K562 (cell line): ENCODE data around the gene SLC22A4. TPM values are rescaled to one million over a fixed set of nuclear protein-coding genes. Genes with fewer than 3 reads are reported as not detected.

Source experiments
- ATAC-seq: fragments of 200-7000 bp; cut with Tn5 transposase; 3 replicates; pipeline ENCODE4 v1.9.1; 2020; ENCODE audit warnings: moderate library complexity
- BruUV-seq: library from RNA; stranded (reverse); fragments of 400-500 nt; replicated peaks from 2 replicates; lab custom pipeline; 2021; lab: Mats Ljungman, UMichigan
- CTCF ChIA-PET: fragments of 300-600 bp; formaldehyde crosslinking; extraction: SDS; loops from one replicate; lab custom pipeline; 2021; ENCODE audit warnings: low intra/inter-chr PET ratio; lab: Yijun Ruan, JAX
- POLR2A ChIA-PET: fragments of 300-600, 350-650 bp; sonication (Branson Sonifier 250); formaldehyde crosslinking; extraction: SDS; loops from one replicate; lab custom pipeline; 2021; ENCODE audit warnings: antibody characterized with exemption, inconsistent platforms; lab: Yijun Ruan, JAX
- DNase-seq, 4 experiments: peaks; one replicate each; pipeline versions ENCODE4 v3.0.0 to v3.0.0-alpha.2; 2011 to 2018; ENCODE audit warnings: low spot score in 3 of 4, mixed read lengths in 3 of 4; ENCODE audit errors: extremely low read depth in 1 of 4
- FAIRE-seq: peaks from 2 replicates; lab custom pipeline; 2011; peaks lifted over from hg19 to GRCh38; lab: Jason Lieb, UNC
- H2AFZ ChIP-seq: 2 replicates; pipeline ENCODE4 v1.6.0; 2011; ENCODE audit warnings: low read depth, low read length, control low read depth, inconsistent platforms
- H3K27ac ChIP-seq: fragments of 200-600 bp; 3 replicates; pipeline ENCODE4 v1.8.0; 2011; ENCODE audit warnings: low read depth, mild to moderate bottlenecking, control low read depth, inconsistent platforms, low read length, moderate library complexity, mixed read lengths; ENCODE audit errors: extremely low read depth
- H3K27me3 ChIP-seq, 2 experiments: fragments of 300-600 bp in 1 of 2; 2 replicates in 1 of 2; 3 replicates in 1 of 2; pipeline versions ENCODE4 v1.6.0 to v1.8.0; 2011; ENCODE audit warnings: inconsistent platforms in 2 of 2, low read length in 2 of 2, mild to moderate bottlenecking in 1 of 2, mixed read lengths in 1 of 2, moderate library complexity in 1 of 2; ENCODE audit not compliant: control insufficient read depth in 2 of 2, insufficient read depth in 2 of 2
- H3K36me3 ChIP-seq: fragments of 300-600 bp; 3 replicates; pipeline ENCODE4 v1.8.0; 2011; ENCODE audit warnings: mild to moderate bottlenecking, low read length, inconsistent platforms; ENCODE audit not compliant: control insufficient read depth, insufficient read depth
- H3K4me1 ChIP-seq, 2 experiments: fragments of 200-600 bp in 1 of 2; replicated peaks in 1 of 2; 2 replicates in 1 of 2; 3 replicates in 1 of 2; pipeline versions ENCODE4 v1.5.1 to v1.8.0; 2011; ENCODE audit warnings: inconsistent platforms in 2 of 2, low read length in 2 of 2, mild to moderate bottlenecking in 1 of 2, mixed read lengths in 1 of 2, moderate library complexity in 1 of 2; ENCODE audit not compliant: control insufficient read depth in 2 of 2, insufficient read depth in 2 of 2
- H3K4me2 ChIP-seq: 2 replicates; pipeline ENCODE4 v1.6.1; 2011; ENCODE audit warnings: low read length, control low read depth, inconsistent platforms, mixed read lengths; ENCODE audit not compliant: insufficient read depth
- H3K4me3 ChIP-seq: fragments of 200-600 bp; sonication (generic), shearing (Covaris generic); 2 replicates; pipeline ENCODE4 v1.5.1; 2016; ENCODE audit warnings: control low read depth, inconsistent platforms
- H3K79me2 ChIP-seq: fragments of 200-600 bp; 3 replicates; pipeline ENCODE4 v1.8.0; 2011; ENCODE audit warnings: low read length, inconsistent platforms; ENCODE audit not compliant: control insufficient read depth, insufficient read depth
- H3K9ac ChIP-seq, 2 experiments: 2 replicates each; pipeline versions ENCODE4 v1.6.0 to v1.6.1; 2011; ENCODE audit warnings: low read depth in 2 of 2, low read length in 2 of 2, control low read depth in 1 of 2, inconsistent platforms in 1 of 2, mild to moderate bottlenecking in 1 of 2, mixed read lengths in 1 of 2; ENCODE audit not compliant: insufficient read depth in 1 of 2
- H3K9me1 ChIP-seq: one replicate; pipeline ENCODE4 v1.6.0; 2011; ENCODE audit warnings: inconsistent platforms, mild to moderate bottlenecking, low read length, moderate library complexity; ENCODE audit not compliant: control insufficient read depth, insufficient read depth
- H3K9me3 ChIP-seq: replicated peaks from 2 replicates; pipeline ENCODE4 v1.5.1; 2011; ENCODE audit warnings: low read depth, low read length, inconsistent platforms; ENCODE audit not compliant: control insufficient read depth, insufficient read depth
- H4K20me1 ChIP-seq: replicated peaks from 2 replicates; pipeline ENCODE4 v1.6.1; 2011; ENCODE audit warnings: low read length, inconsistent platforms, mixed read lengths; ENCODE audit not compliant: control insufficient read depth, insufficient read depth
- NFIC ChIP-seq: fragments of 450-650 bp; IDR thresholded peaks from 2 replicates; pipeline ENCODE4 v1.6.1; 2017; ENCODE audit warnings: mild to moderate bottlenecking, inconsistent platforms
- ZBTB9 ChIP-seq: fragments of 450-650 bp; formaldehyde crosslinking; IDR thresholded peaks from 2 replicates; pipeline ENCODE4 v1.4.0; 2020; ENCODE audit warnings: mild to moderate bottlenecking, moderate library complexity
- WGBS: fragments of 100-300 bp; shearing (Covaris generic); methylation state at CpG from one replicate; pipeline ENCODE4 v1.1.6; 2016; ENCODE audit warnings: low coverage, mixed read lengths; ENCODE audit not compliant: insufficient coverage; ENCODE audit errors: missing lambda C conversion rate; 5-methylcytosine and 5-hydroxymethylcytosine counted together
- in situ Hi-C: fragments of 300-500 bp; cut with MboI; formaldehyde crosslinking; loops from 4 replicates; pipeline ENCODE4 v1.15.0; 2018; ENCODE audit warnings: inconsistent platforms, mixed read lengths
- intact Hi-C: fragments of 100-400 bp; cut with micrococcal nuclease; formaldehyde crosslinking; loops from 2 replicates; pipeline ENCODE4 v1.14.2; 2022
- polyA plus RNA-seq, 8 experiments: library from polyadenylated mRNA; depleted of rRNA in 4 of 8; stranded (reverse) in 5 of 8; unstranded in 3 of 8; fragments of >200 nt; fragmentation: Nextera tagmentation in 2 of 8; fragmentation: Illumina TruSeq in 1 of 8; extraction: Ambion mirVana in 2 of 8; extraction: Trizol in 1 of 8; gene quantifications; 2 replicates each; pipeline versions ENCODE4 v1.2.1 to v1.2.3, GENCODE V29; 2011 to 2014; ENCODE audit warnings: inconsistent platforms in 1 of 8, missing spikeins in 1 of 8
- total RNA-seq, 7 experiments: library from RNA; depleted of rRNA in 6 of 7; stranded (reverse); fragments of >200 nt in 6 of 7; fragmentation: Illumina TruSeq in 2 of 7; extraction: Trizol in 2 of 7; gene quantifications; 2 replicates each; pipeline versions ENCODE4 v1.2.1 to v1.2.3, GENCODE V29; 2011 to 2021; ENCODE audit warnings: low replicate concordance in 1 of 7

SLC22A4 gene
- total and polyA plus RNA-seq, 9 of the 15 experiments (the other 6 are each of a cell fraction or from before 2014, with no cell fraction given), result 2.7 to 9.5 (median 6.2) TPM

- TF ChIP-seq NFIC (peak; percentile 82), ZBTB9 (CRISPR knock-in tag) (no peak)
- FAIRE-seq (no peak), DNase-seq (no peak), ATAC-seq (no peak)
- Histone ChIP-seq H3K36me3 (no peaks in the 10 kb centered on the region), H4K20me1 (no peaks in the 10 kb centered on the region), H3K9me3 (no peaks in the 10 kb centered on the region; the same call in 1 of the 2 replicates), H3K4me1 (peaks cover 3 to 22% of the 10 kb centered on the region in 2 experiments; a peak in 4 of 5 replicates), H3K27me3 (no peaks in the 10 kb centered on the region), H3K79me2 (peaks cover 12% of the 10 kb centered on the region), H3K9ac (peak overlapping the region in 1 of 2 experiments; percentile 64; a peak in 1 of 4 replicates), H2AFZ (no peak overlapping the region), H3K4me3 (no peak overlapping the region), H3K4me2 (no peak overlapping the region), H3K27ac (no peak overlapping the region), H3K9me1 (no peaks in the 10 kb centered on the region)
- POLR2A ChIA-PET, result interaction anchor here (0.7 kb wide), 2 partner anchors 25 to 53 kb away, joined by 3 to 4 read pairs; no protein-coding TSS in a partner anchor
- in situ Hi-C loops, result no loop called here
- WGBS, result 48% methylated on average over 8 of the region's 8 CpGs
- intact Hi-C loops, result no loop called here
- no TSS peak for BruUV-seq
- CTCF ChIA-PET, result no interaction called here
Observed at GRCh38 chr5:132253452-132254320, 40.5 kb upstream of the SLC22A4 start.
